Measurements from ENCODE around the gene ANO6.

GRCh38 chr12:45168976-45169375, 46.9 kb upstream of the ANO6 start:
- TF ChIP-seq CTCF (IDR thresholded peaks at IDR 0.05) = no peak
- no peak for TF ChIP-seq POLR2AphosphoS5 (IDR thresholded peaks at IDR 0.05)
